SK-N-SH (cell line): ENCODE measurements around the gene CPED1. TPM values are rescaled to one million over a fixed set of nuclear protein-coding genes. Genes with fewer than 3 reads are reported as not detected.

Experiments
- CTCF ChIA-PET: fragments of 300-600, 350-600 bp; formaldehyde crosslinking; extraction: SDS; loops from one replicate; lab custom pipeline; 2021; lab: Yijun Ruan, JAX
- POLR2A ChIA-PET: fragments of 350-600 bp; sonication (Branson Sonifier 250); formaldehyde crosslinking; extraction: SDS; loops from one replicate; lab custom pipeline; 2020; ENCODE audit warnings: antibody characterized with exemption, inconsistent platforms; lab: Yijun Ruan, JAX
- DNase-seq: peaks from one replicate; pipeline ENCODE4 v3.0.0; 2012
- H2AFZ ChIP-seq: fragments of 200-600 bp; sonication (generic); 2 replicates; pipeline ENCODE4 v1.8.1; 2016; ENCODE audit warnings: antibody characterized with exemption, mild to moderate bottlenecking, low read depth
- H3F3A ChIP-seq: fragments of 200-600 bp; sonication (generic); replicated peaks from 2 replicates; pipeline ENCODE3; 2016; ENCODE audit warnings: antibody characterized with exemption, mild to moderate bottlenecking; ENCODE audit not compliant: insufficient read depth
- H3K27ac ChIP-seq, 2 experiments: fragments of 200-500 bp in 1 of 2; fragments of 200-600 bp in 1 of 2; sonication (Bioruptor generic) in 1 of 2; sonication (generic), shearing (Covaris generic) in 1 of 2; 2 replicates each; pipeline versions ENCODE4 v1.5.1 to v1.6.1; 2014 to 2016; ENCODE audit warnings: low read depth in 2 of 2, inconsistent platforms in 1 of 2, low read length in 1 of 2, mild to moderate bottlenecking in 1 of 2, mixed read lengths in 1 of 2
- H3K27me3 ChIP-seq: fragments of 200-600 bp; sonication (generic), shearing (Covaris generic); 2 replicates; pipeline ENCODE4 v1.6.1; 2016; ENCODE audit warnings: mixed run types; ENCODE audit not compliant: insufficient read depth
- H3K36me3 ChIP-seq, 2 experiments: fragments of 200-500 bp in 1 of 2; fragments of 200-600 bp in 1 of 2; sonication (Bioruptor generic) in 1 of 2; sonication (generic) in 1 of 2; replicated peaks in 1 of 2; 2 replicates each; pipeline versions ENCODE3 to v1.5.1; 2014 to 2016; ENCODE audit warnings: low read length in 1 of 2, mild to moderate bottlenecking in 1 of 2; ENCODE audit not compliant: insufficient read depth in 2 of 2, control insufficient read depth in 1 of 2
- H3K4me1 ChIP-seq, 2 experiments: fragments of 200-500 bp in 1 of 2; fragments of 200-600 bp in 1 of 2; sonication (Bioruptor generic) in 1 of 2; sonication (generic), shearing (Covaris generic) in 1 of 2; 2 replicates each; pipeline versions ENCODE4 v1.5.1 to v1.6.1; 2014 to 2016; ENCODE audit warnings: low read depth in 1 of 2, low read length in 1 of 2, mixed run types in 1 of 2; ENCODE audit not compliant: insufficient read depth in 2 of 2, control insufficient read depth in 1 of 2
- H3K4me2 ChIP-seq: fragments of 200-600 bp; sonication (generic), shearing (Covaris generic); 2 replicates; pipeline ENCODE4 v1.6.1; 2017; ENCODE audit warnings: mixed run types
- H3K4me3 ChIP-seq, 2 experiments: fragments of 200-500 bp in 1 of 2; fragments of 200-600 bp in 1 of 2; sonication (Bioruptor generic) in 1 of 2; sonication (generic), shearing (Covaris generic) in 1 of 2; 2 replicates each; pipeline versions ENCODE4 v1.5.1 to v1.8.1; 2014 to 2016; ENCODE audit warnings: low read depth in 2 of 2, inconsistent platforms in 1 of 2, low read length in 1 of 2, mild to moderate bottlenecking in 1 of 2, mixed read lengths in 1 of 2, moderate library complexity in 1 of 2
- H3K79me2 ChIP-seq: fragments of 200-600 bp; sonication (generic); 2 replicates; pipeline ENCODE4 v1.8.1; 2017; ENCODE audit warnings: mild to moderate bottlenecking; ENCODE audit not compliant: insufficient read depth
- H3K9ac ChIP-seq: fragments of 200-600 bp; sonication (generic); 2 replicates; pipeline ENCODE4 v1.6.1; 2017; ENCODE audit warnings: mixed run types
- H3K9me2 ChIP-seq: fragments of 200-600 bp; sonication (generic); 2 replicates; pipeline ENCODE4 v1.6.1; 2017; ENCODE audit warnings: mixed run types
- H3K9me3 ChIP-seq: fragments of 200-600 bp; sonication (generic); 2 replicates; pipeline ENCODE4 v1.6.1; 2017; ENCODE audit warnings: mixed run types, mild to moderate bottlenecking, moderate library complexity
- H4K20me1 ChIP-seq: fragments of 200-600 bp; sonication (generic); 2 replicates; pipeline ENCODE4 v1.6.1; 2017; ENCODE audit warnings: mild to moderate bottlenecking, mixed run types; ENCODE audit not compliant: insufficient read depth
- CHD2 ChIP-seq: fragments of 150-350 bp; IDR thresholded peaks from 2 replicates; pipeline ENCODE4 v1.6.1; 2018; ENCODE audit warnings: low read length; ENCODE audit not compliant: partially characterized antibody
- ELF1 ChIP-seq: IDR thresholded peaks from 2 replicates; pipeline ENCODE4 v1.4.0; 2012
- EP300 ChIP-seq, 2 experiments: IDR thresholded peaks; 2 replicates each; pipeline versions ENCODE4 v1.4.0 to v1.6.1; 2012; ENCODE audit warnings: borderline replicate concordance in 1 of 2, low read depth in 1 of 2, low read length in 1 of 2
- EZH2phosphoT487 ChIP-seq: fragments of 200-600 bp; sonication (generic); IDR thresholded peaks from 2 replicates; pipeline ENCODE4 v1.6.1; 2017; ENCODE audit warnings: low read depth, mixed run types, mild to moderate bottlenecking, antibody characterized with exemption, moderate library complexity, borderline replicate concordance
- FOSL2 ChIP-seq: IDR thresholded peaks from 2 replicates; pipeline ENCODE4 v1.4.0; 2012; ENCODE audit warnings: low read depth, mild to moderate bottlenecking, moderate library complexity, borderline replicate concordance
- FOXJ3 ChIP-seq: sonication (generic); formaldehyde crosslinking; IDR thresholded peaks from 2 replicates; pipeline ENCODE4 v1.5.1; 2020; ENCODE audit warnings: mild to moderate bottlenecking, missing genetic modification reagents
- GABPA ChIP-seq: IDR thresholded peaks from 2 replicates; pipeline ENCODE4 v1.4.0; 2012; ENCODE audit warnings: low read depth, mild to moderate bottlenecking
- GATA2 ChIP-seq: sonication (generic); formaldehyde crosslinking; IDR thresholded peaks from 2 replicates; pipeline ENCODE4 v1.5.0; 2020; ENCODE audit warnings: mild to moderate bottlenecking, missing genetic modification reagents
- IRF3 ChIP-seq: fragments of 150-350 bp; IDR thresholded peaks from 2 replicates; pipeline ENCODE4 v1.6.1; 2016; ENCODE audit warnings: mild to moderate bottlenecking, low read depth, low read length
- JUND ChIP-seq: IDR thresholded peaks from 2 replicates; pipeline ENCODE4 v1.4.0; 2012
- MEF2A ChIP-seq: IDR thresholded peaks from 2 replicates; pipeline ENCODE4 v1.4.0; 2012; ENCODE audit warnings: low read depth, borderline replicate concordance
- MXI1 ChIP-seq: IDR thresholded peaks from 2 replicates; pipeline ENCODE4 v1.6.1; 2012; ENCODE audit warnings: mild to moderate bottlenecking, low read depth, low read length, improper control_type of control experiment
- NFIC ChIP-seq: IDR thresholded peaks from 2 replicates; pipeline ENCODE4 v1.4.0; 2012; ENCODE audit warnings: borderline replicate concordance
- NRF1 ChIP-seq: IDR thresholded peaks from 2 replicates; pipeline ENCODE4 v1.6.1; 2012; ENCODE audit warnings: low read depth, mild to moderate bottlenecking, low read length
- POLR2AphosphoS5 ChIP-seq: IDR thresholded peaks from 2 replicates; pipeline ENCODE4 v1.6.1; 2012; ENCODE audit warnings: low read depth, low read length
- RAD21 ChIP-seq: IDR thresholded peaks from 2 replicates; pipeline ENCODE4 v1.6.1; 2012; ENCODE audit warnings: mild to moderate bottlenecking, low read length
- RCOR1 ChIP-seq: fragments of 150-350 bp; IDR thresholded peaks from 2 replicates; pipeline ENCODE4 v1.6.1; 2017; ENCODE audit warnings: antibody characterized with exemption, low read length
- RFX5 ChIP-seq: IDR thresholded peaks from 2 replicates; pipeline ENCODE4 v1.6.1; 2012; ENCODE audit warnings: mild to moderate bottlenecking, improper control_type of control experiment, low read length
- RXRA ChIP-seq: IDR thresholded peaks from 2 replicates; pipeline ENCODE4 v1.4.0; 2012; ENCODE audit warnings: low read depth, mild to moderate bottlenecking, borderline replicate concordance
- SIN3A ChIP-seq: IDR thresholded peaks from 2 replicates; pipeline ENCODE4 v1.6.1; 2012; ENCODE audit warnings: low read depth, mild to moderate bottlenecking, low read length, moderate library complexity, borderline replicate concordance
- USF2 ChIP-seq: fragments of 150-350 bp; IDR thresholded peaks from 2 replicates; pipeline ENCODE4 v1.6.1; 2017; ENCODE audit warnings: antibody characterized with exemption, low read length, low read depth, borderline replicate concordance
- YY1 ChIP-seq: IDR thresholded peaks from 2 replicates; pipeline ENCODE4 v1.4.0; 2012; ENCODE audit warnings: low read depth, mild to moderate bottlenecking
- ZBTB33 ChIP-seq: IDR thresholded peaks from 2 replicates; pipeline ENCODE4 v1.4.0; 2012; ENCODE audit warnings: low read depth, borderline replicate concordance
- WGBS: methylation state at CpG from one replicate; pipeline ENCODE4 v1.1.6; 2017; ENCODE audit warnings: low lambda C conversion rate; 5-methylcytosine and 5-hydroxymethylcytosine counted together
- polyA plus RNA-seq, 3 experiments: library from polyadenylated mRNA; depleted of rRNA; stranded (reverse); fragments of >200 nt; gene quantifications; 2 replicates each; pipeline ENCODE4 v1.2.3, GENCODE V29; 2012
- TF ChIP-seq, protein P1 (sequence below): IDR thresholded peaks from 2 replicates; pipeline ENCODE4 v1.4.0; 2012; ENCODE audit warnings: low read depth

CPED1 gene
- polyA plus RNA-seq, 1 of the 3 experiments (the other 2 are of a cell fraction) = 4.4 TPM

DNA sequence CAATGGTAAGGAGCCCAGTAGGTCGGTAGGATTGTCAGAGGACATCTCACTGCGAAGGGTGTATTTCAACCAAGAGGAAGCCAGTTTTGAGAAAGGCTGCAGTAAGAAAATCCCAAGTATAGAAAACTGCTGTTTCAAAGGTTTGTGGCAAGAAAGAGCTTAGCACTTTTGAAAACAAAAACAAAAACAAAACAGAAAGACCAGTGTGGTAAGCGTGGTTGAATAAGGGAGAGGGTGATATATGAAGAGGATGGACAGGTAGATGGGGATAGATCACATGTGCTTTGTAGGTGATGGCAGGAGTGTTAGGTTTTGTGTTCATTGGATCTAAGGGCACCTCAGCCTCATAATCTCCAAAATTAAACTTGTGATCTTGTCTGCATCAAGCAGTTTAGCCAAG, 198.7 kb downstream of the CPED1 start:
- no peak for TF ChIP-seq ZBTB33
- no peak for TF ChIP-seq SIN3A
- no peak for TF ChIP-seq CHD2
- no peak for TF ChIP-seq EZH2phosphoT487
- no peak for TF ChIP-seq GABPA
- TF ChIP-seq IRF3 = no peak
- TF ChIP-seq MEF2A = no peak
- no peak for TF ChIP-seq GATA2 (CRISPR knock-in tag)
- TF ChIP-seq YY1 = no peak
- TF ChIP-seq NRF1 = no peak
- no peak for TF ChIP-seq FOXJ3 (CRISPR knock-in tag)
- TF ChIP-seq POLR2AphosphoS5 = no peak
- no peak for TF ChIP-seq ELF1
- TF ChIP-seq, protein P1, sequence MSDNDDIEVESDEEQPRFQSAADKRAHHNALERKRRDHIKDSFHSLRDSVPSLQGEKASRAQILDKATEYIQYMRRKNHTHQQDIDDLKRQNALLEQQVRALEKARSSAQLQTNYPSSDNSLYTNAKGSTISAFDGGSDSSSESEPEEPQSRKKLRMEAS = no peak
- TF ChIP-seq NFIC = no peak
- Histone ChIP-seq H3K27ac (no peak overlapping the region), H4K20me1 (no peaks in the 10 kb centered on the region), H3K36me3 (no peaks in the 10 kb centered on the region), H3F3A (no peaks in the 10 kb centered on the region), H3K4me3 (no peak overlapping the region), H3K4me1 (peaks cover 0 to 3% of the 10 kb centered on the region in 2 experiments; a peak in 1 of 4 replicates), H3K9me2 (no peaks in the 10 kb centered on the region), H3K9ac (no peak overlapping the region), H3K9me3 (no peaks in the 10 kb centered on the region), H2AFZ (no peak overlapping the region), H3K27me3 (no peaks in the 10 kb centered on the region), H3K79me2 (no peaks in the 10 kb centered on the region), H3K4me2 (no peak overlapping the region)
- ChIA-PET CTCF (interaction anchor here (0.6 to 1.0 kb wide), 2 partner anchors 11 to 52 kb away, joined by 3 to 4 read pairs; no protein-coding TSS in a partner anchor), POLR2A (no interaction called here)
- WGBS = 59% methylated on average over 3 of the region's 3 CpGs
- no peak for DNase-seq

GRCh38 chr7:121187676-121188075, 199.2 kb downstream of the CPED1 start:
- DNase-seq = no peak
- no peak overlapping the region for H3K27ac ChIP-seq
- H3K4me3 ChIP-seq = no peak overlapping the region
- no peaks in the 10 kb centered on the region for H3K27me3 ChIP-seq
- H3K4me2 ChIP-seq = no peak overlapping the region
- peaks cover 0 to 3% of the 10 kb centered on the region in 2 experiments; a peak in 1 of 4 replicates for H3K4me1 ChIP-seq
- no peak overlapping the region for H3K9ac ChIP-seq
- no peaks in the 10 kb centered on the region for H3K9me3 ChIP-seq
- TF ChIP-seq IRF3 (no peak), NFIC (no peak), JUND (no peak), MEF2A (no peak), MXI1 (no peak), RFX5 (no peak), USF2 (no peak), RAD21 (no peak), RCOR1 (no peak), RXRA (no peak), NRF1 (no peak), EP300 (IDR thresholded peaks at IDR 0.05; ENCODE audit: borderline replicate concordance in 1 of 2, low read depth in 1 of 2, low read length in 1 of 2) (no peak), SIN3A (no peak), FOSL2 (no peak)
- H2AFZ ChIP-seq = no peak overlapping the region
- H3F3A ChIP-seq = no peaks in the 10 kb centered on the region
- no peaks in the 10 kb centered on the region for H3K36me3 ChIP-seq
- CTCF ChIA-PET = interaction anchor here (0.6 to 1.0 kb wide), 2 partner anchors 11 to 53 kb away, joined by 3 to 4 read pairs; no protein-coding TSS in a partner anchor
- H3K79me2 ChIP-seq = no peaks in the 10 kb centered on the region
- no peaks in the 10 kb centered on the region for H4K20me1 ChIP-seq
- no peaks in the 10 kb centered on the region for H3K9me2 ChIP-seq
- POLR2A ChIA-PET = no interaction called here
